GM12801 (cell line): ENCODE data around the gene RNF223.

Source experiments
- CTCF ChIP-seq: IDR thresholded peaks from one replicate; pipeline ENCODE4 v1.5.1; 2011; ENCODE audit warnings: control low read depth; ENCODE audit not compliant: insufficient read length; ENCODE audit errors: extremely low read depth

The RNF223 gene

GRCh38 chr1:1021010-1021919 lies 52.8 kb downstream of the RNF223 start:
- no peak for TF ChIP-seq CTCF
